Subcutaneous abdominal adipose tissue (tissue), 5 donors: ENCODE data around the gene CLSTN2.

Experiments used
- H3K27ac ChIP-seq: one replicate; pipeline ENCODE4 v1.7.0; 2013; ENCODE audit warnings: low read depth, mild to moderate bottlenecking, inconsistent platforms, low read length, moderate library complexity
- H3K27me3 ChIP-seq, 5 donors: one replicate each; pipeline ENCODE4 v1.7.0; 2013; ENCODE audit warnings: low read length in 5 of 5, inconsistent platforms in 1 of 5; ENCODE audit not compliant: control insufficient read depth in 5 of 5, insufficient read depth in 4 of 5
- H3K36me3 ChIP-seq, 5 donors: one replicate each; pipeline ENCODE4 v1.7.0; 2013; ENCODE audit warnings: low read length in 5 of 5; ENCODE audit not compliant: control insufficient read depth in 5 of 5, insufficient read depth in 5 of 5
- H3K4me1 ChIP-seq, 5 donors: one replicate each; pipeline ENCODE4 v1.7.0; 2013; ENCODE audit warnings: low read length in 5 of 5, mild to moderate bottlenecking in 3 of 5, moderate library complexity in 1 of 5; ENCODE audit not compliant: control insufficient read depth in 5 of 5, insufficient read depth in 5 of 5
- H3K4me3 ChIP-seq, 5 donors: one replicate each; pipeline ENCODE4 v1.7.0; 2013; ENCODE audit warnings: low read length in 5 of 5, low read depth in 1 of 5
- H3K9ac ChIP-seq, 5 donors: one replicate each; pipeline ENCODE4 v1.7.0; 2013; ENCODE audit warnings: low read length in 5 of 5, mild to moderate bottlenecking in 4 of 5, moderate library complexity in 3 of 5
- H3K9me3 ChIP-seq, 5 donors: one replicate each; pipeline ENCODE4 v1.7.0; 2013; ENCODE audit warnings: low read length in 5 of 5; ENCODE audit not compliant: control insufficient read depth in 5 of 5
- donor health status: healthy.
- donor health status: healthy.
- donor health status: healthy.
- donor health status: healthy.
- donor health status: healthy.

CLSTN2 gene

DNA sequence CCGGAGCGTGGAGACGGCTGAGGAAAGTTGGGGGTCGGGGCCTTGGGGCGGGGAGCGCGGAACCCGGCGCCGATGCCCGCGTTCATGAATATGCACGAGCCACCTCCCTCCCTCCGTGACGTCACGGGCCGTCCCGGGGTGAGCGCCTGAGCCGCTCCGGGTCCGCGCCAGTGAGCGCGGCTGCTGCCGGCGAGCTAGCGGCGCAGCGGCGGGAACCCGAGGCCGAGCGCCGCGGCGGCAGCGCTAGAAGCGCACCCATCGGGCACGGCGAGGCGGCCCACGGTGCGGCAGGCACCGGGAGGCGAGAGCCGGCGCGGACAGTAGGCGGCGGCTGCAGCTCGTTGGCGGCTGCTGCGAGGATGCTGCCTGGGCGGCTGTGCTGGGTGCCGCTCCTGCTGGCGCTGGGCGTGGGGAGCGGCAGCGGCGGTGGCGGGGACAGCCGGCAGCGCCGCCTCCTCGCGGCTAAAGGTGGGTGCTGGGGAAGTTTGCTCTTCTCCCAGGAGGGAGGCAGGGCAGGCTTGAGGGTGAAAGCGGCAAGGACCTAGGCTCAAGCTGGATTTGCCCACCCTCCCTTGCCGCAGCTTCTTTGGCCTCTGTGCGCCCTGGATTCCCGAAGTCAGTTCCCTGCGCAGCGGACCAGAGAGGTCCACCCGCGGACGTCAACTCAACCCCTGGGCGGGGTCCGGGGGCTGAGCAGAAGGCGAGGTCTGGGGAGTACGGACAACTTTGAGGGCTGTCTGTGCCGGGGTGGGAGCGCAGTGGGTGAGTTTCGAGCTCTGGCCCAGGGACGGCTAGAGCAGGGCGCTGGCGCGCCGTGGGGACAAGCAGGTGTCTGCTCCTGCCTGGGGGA, at the start of gene CLSTN2:
Gene CLSTN2, plus strand, starts transcription at position 170 of the 850 bp plus-strand sequence.
- peaks cover 0 to 10% (median 4%) of the 10 kb centered on the region in 5 donors for H3K27me3 ChIP-seq
- peak within 1 kb of the TSS; percentile 58 to 83 (median 77) for H3K4me3 ChIP-seq
- peaks cover 1 to 54% (median 38%) of the 10 kb centered on the region in 5 donors for H3K4me1 ChIP-seq
- no peaks in the 10 kb centered on the region for H3K9me3 ChIP-seq
- H3K27ac ChIP-seq, result no peak within 1 kb of the TSS
- peak within 1 kb of the TSS in 4 of 5 donors; percentile 2 to 82 (median 64) for H3K9ac ChIP-seq
- no peaks in the 10 kb centered on the region for H3K36me3 ChIP-seq

DNA sequence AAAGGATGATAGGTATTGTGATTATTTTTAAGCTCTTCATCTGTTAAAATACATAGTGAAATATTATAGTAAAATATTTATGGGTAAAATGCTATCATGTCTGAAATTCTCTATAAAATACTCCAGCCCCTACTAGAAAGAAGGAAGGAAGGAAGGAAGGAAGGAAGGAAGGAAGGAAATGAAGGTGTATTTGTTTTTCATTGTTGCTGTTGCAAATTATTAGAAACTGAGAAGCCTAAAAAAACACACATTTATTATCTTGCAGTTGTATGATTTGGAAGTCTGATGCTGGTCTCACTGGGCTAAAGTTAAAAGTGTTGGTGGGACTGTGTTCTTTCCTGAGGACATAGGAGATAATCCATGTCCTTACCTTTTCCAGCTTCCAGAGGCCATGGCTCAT, 47.6 kb upstream of the CLSTN2 start:
- H3K36me3 ChIP-seq, result no peaks in the 10 kb centered on the region
- H3K9me3 ChIP-seq, result peaks cover 0 to 3% (median 0%) of the 10 kb centered on the region in 5 donors
- no peaks in the 10 kb centered on the region for H3K27me3 ChIP-seq
- H3K27ac ChIP-seq, result no peak overlapping the region
- H3K9ac ChIP-seq, result no peak overlapping the region
- H3K4me3 ChIP-seq, result no peak overlapping the region
- H3K4me1 ChIP-seq, result peaks cover 0 to 13% (median 6%) of the 10 kb centered on the region in 5 donors

DNA sequence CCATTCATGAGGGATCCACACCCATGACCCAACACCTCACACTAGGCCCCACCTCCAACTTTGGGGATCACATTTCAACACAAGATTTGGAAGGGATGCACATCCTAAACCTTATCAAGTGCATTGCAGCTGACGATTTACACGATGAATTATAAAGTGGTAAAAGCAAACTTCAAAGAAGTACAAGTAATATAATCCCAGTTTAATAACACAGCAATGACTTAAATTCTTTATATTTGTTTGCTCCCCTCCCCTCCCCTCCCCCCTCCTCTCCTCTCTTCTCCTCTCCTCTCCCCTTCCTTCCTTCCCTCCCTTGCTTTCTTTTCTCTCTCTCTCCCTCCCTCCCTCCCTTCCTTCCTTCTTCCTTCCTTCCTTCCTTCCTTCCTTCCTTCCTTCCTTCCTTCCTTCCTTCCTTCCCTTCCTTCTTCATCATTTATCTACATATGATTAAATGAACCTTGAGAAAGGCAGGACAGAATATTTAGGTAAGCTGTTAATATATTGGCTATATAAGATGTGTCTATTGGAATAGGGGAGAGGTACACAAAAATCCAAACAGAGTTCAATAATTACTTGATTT, 46.3 kb upstream of the CLSTN2 start:
- H3K4me1 ChIP-seq, result peaks cover 1 to 23% (median 12%) of the 10 kb centered on the region in 5 donors
- H3K27ac ChIP-seq, result no peak overlapping the region
- H3K36me3 ChIP-seq, result no peaks in the 10 kb centered on the region
- no peaks in the 10 kb centered on the region for H3K9me3 ChIP-seq
- H3K9ac ChIP-seq, result no peak overlapping the region
- no peak overlapping the region for H3K4me3 ChIP-seq
- no peaks in the 10 kb centered on the region for H3K27me3 ChIP-seq

DNA sequence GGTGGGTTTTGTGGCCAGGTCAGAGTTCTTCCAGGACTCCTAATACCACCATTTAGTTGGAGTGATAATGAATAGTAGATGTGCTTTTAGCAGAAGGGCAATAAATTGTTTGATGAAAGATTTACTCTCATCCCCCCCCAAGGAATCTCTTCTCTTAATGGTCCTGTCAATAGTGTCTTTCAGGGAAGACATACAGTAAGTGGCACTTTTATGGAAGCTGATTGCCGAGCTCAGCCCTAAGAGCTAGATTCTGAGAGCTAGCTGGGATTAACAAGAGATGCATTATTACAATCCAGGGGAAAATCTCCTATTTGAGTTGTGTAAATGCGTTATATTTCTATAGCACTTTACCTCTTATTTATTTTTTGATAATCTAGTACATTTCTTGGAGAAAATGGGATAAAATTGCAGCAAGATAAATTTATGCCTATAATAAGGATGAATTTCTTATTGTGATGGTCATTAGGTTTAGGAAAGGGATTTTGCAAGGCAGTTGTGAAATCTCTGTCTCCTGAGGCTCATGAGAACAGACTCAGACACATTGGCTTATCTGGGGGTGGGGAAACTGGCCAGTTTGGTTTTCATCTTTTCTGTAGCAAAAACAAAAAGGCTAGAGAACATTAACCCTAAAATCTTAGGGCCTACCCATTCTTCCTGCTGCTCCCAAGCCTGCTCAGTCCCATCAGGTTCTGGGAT, 41.6 kb upstream of the CLSTN2 start:
- H3K9ac ChIP-seq, result no peak overlapping the region
- H3K9me3 ChIP-seq, result no peaks in the 10 kb centered on the region
- H3K27me3 ChIP-seq, result no peaks in the 10 kb centered on the region
- H3K27ac ChIP-seq, result peak overlapping the region; percentile 78
- no peaks in the 10 kb centered on the region for H3K36me3 ChIP-seq
- H3K4me1 ChIP-seq, result peaks cover 4 to 40% (median 25%) of the 10 kb centered on the region in 5 donors
- H3K4me3 ChIP-seq, result no peak overlapping the region

DNA sequence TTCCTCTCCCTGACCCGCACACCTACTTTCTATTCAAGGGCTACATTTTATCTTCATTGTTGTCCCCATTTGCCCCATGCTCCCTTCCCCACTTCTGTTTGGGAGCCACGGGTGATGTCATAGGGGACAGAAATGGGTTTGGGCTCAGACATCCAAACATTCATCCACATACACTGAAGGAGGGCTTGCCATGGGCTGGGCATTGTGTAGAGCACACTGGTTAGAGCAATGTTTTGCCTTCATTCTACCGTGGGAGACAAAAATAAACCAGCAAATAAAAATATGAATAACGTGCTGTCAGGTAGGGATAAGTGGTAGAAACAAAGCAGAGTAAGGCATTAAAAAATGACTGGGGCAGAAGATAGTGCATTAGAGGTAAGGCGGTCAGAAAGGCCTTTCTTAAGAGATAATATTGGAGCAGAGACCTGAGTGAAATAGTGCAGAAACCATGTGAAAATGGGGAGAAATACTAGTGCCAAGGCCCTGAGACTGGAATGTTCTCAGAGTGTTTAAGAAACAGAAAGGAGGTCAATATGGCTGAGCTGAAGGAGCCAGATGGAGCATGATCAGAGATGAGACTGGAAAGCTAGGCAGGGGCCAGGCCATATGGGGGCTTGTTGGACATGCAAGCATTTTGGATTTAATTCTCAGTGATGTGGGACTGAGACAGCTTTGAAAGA, 40.9 kb upstream of the CLSTN2 start:
- H3K4me1 ChIP-seq, result peaks cover 4 to 40% (median 25%) of the 10 kb centered on the region in 5 donors
- no peaks in the 10 kb centered on the region for H3K36me3 ChIP-seq
- no peak overlapping the region for H3K4me3 ChIP-seq
- no peak overlapping the region for H3K9ac ChIP-seq
- no peaks in the 10 kb centered on the region for H3K9me3 ChIP-seq
- H3K27ac ChIP-seq, result peak overlapping the region; percentile 78
- H3K27me3 ChIP-seq, result no peaks in the 10 kb centered on the region

DNA sequence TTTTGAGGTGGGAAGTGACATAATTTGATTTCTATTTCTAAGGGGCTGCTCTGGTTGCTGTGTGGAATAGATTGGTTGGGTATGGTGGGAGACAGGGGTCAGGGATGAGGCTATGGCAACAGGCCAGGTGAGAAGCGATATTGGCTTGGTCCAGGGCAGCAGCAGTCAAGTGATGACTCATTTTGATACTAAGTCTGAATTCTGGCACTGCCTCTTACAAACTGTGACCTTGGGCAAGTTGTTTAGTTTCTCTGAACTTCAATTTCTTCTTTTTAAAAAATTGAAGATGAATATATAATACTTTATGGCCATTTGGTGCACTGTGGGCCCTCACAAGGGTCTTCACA, 40.4 kb upstream of the CLSTN2 start:
- Histone ChIP-seq H3K36me3 (no peaks in the 10 kb centered on the region), H3K9ac (no peak overlapping the region), H3K27me3 (no peaks in the 10 kb centered on the region), H3K9me3 (no peaks in the 10 kb centered on the region), H3K4me1 (peaks cover 4 to 40% (median 25%) of the 10 kb centered on the region in 5 donors), H3K4me3 (no peak overlapping the region), H3K27ac (peak overlapping the region; percentile 78)

DNA sequence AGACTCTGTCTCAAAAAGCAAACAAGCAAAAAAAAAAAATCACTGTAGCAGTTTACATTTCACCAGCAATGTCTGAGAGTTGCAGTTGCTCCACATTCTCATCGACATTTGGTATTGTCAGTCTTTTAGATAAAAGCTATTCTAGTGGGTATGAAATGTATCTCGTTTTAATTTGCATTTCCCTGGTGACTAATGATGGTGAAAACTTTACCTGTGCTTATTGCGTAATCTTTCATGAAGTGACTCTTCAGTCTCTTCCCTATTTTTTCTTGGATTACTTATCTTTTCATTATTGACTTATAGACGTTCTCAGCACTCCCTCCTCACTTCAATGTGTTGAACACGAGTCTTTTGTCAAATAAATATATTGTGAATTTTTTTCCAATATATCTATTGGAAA, 37.2 kb upstream of the CLSTN2 start:
- Histone ChIP-seq H3K27ac (no peak overlapping the region), H3K9ac (no peak overlapping the region), H3K27me3 (no peaks in the 10 kb centered on the region), H3K4me3 (no peak overlapping the region), H3K9me3 (no peaks in the 10 kb centered on the region), H3K36me3 (no peaks in the 10 kb centered on the region), H3K4me1 (peaks cover 4 to 30% (median 22%) of the 10 kb centered on the region in 5 donors)

DNA sequence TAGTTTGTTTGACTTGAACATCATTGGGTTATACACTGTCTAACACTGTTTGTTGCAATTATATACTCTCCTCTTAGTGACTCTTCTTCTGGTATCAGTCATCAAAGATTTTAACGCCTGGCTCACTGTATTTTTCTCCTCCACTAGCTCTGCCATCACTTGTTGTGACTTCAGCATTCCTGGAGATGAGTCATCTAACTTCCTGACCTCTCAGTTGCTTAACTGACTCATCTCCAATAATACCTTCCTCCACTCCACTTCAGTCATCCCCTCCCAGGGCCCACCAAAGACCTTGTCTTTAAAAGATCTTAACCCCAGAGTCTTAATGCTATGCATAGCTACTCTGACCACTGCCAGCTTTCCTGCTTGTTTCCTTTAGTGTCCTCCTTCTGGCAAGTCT, 28.6 kb upstream of the CLSTN2 start:
- H3K27ac ChIP-seq, result no peak overlapping the region
- peaks cover 0 to 8% (median 2%) of the 10 kb centered on the region in 5 donors for H3K4me1 ChIP-seq
- no peak overlapping the region for H3K9ac ChIP-seq
- no peaks in the 10 kb centered on the region for H3K36me3 ChIP-seq
- no peaks in the 10 kb centered on the region for H3K27me3 ChIP-seq
- H3K9me3 ChIP-seq, result no peaks in the 10 kb centered on the region
- H3K4me3 ChIP-seq, result no peak overlapping the region

DNA sequence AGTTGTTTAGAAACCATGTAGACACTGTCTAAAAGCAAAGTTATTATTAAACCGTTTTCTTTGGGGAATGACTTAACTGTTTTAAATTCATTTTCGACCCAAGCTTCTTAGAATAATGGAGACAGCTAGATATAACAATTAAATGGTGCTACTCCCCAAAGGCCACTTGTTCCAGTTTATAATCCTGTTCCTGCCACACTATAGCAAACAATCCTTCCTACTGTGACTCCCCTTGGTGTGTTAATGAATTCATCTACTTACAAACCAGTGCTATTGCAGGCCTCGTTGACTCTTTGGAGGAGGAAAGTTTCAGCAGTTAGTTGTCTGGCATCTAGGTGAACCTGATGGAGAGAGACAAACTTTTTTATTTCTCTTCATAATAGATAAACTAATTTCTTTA, 25.2 kb upstream of the CLSTN2 start:
- H3K4me1 ChIP-seq, result no peaks in the 10 kb centered on the region
- H3K27ac ChIP-seq, result no peak overlapping the region
- no peaks in the 10 kb centered on the region for H3K36me3 ChIP-seq
- no peak overlapping the region for H3K4me3 ChIP-seq
- H3K27me3 ChIP-seq, result no peaks in the 10 kb centered on the region
- no peaks in the 10 kb centered on the region for H3K9me3 ChIP-seq
- no peak overlapping the region for H3K9ac ChIP-seq
